Daoy (cell line): ENCODE results near the gene RASGRP3. TPM values are rescaled to one million over a fixed set of nuclear protein-coding genes. Genes with fewer than 3 reads are reported as not detected.

Source experiments
- DNase-seq: peaks from one replicate; pipeline ENCODE4 v3.0.0-alpha.2; 2015; ENCODE audit warnings: low read depth
- total RNA-seq: library from RNA; depleted of rRNA; stranded (reverse); fragments of >200 nt; shearing (Covaris generic); gene quantifications from 2 replicates; pipeline ENCODE4 v1.2.3, GENCODE V29; 2014

RASGRP3 gene
- total RNA-seq, 1 experiment from 2014 or later: 6.7 TPM

DNA sequence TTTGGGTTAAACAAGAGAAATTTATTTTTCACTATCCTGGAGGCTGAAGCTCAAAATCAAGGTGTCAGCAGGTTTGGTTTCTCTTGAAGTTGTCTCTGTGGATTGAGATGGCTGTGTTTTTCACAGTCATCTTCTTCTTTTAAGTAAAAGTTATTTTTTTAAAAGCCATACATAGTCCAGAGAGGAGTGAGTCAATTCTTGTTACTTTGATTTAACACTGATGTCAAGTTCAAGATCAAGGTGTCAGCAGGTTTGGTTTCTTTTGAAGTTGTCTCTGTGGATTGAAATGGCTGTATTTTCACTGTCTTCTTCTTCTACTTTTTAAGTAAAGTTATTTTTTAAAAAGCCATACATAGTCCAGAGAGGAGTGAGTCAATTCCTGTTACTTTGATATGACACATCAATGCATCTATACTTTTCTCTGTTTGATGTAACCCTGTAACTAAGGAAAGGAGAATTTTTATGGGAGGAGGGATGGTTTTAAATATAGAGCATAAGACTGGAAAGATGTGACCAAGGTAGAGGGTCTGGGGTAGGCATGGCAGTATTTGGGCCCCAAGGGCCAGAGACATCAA, 22.5 kb upstream of the RASGRP3 start:
- DNase-seq: no peak

DNA sequence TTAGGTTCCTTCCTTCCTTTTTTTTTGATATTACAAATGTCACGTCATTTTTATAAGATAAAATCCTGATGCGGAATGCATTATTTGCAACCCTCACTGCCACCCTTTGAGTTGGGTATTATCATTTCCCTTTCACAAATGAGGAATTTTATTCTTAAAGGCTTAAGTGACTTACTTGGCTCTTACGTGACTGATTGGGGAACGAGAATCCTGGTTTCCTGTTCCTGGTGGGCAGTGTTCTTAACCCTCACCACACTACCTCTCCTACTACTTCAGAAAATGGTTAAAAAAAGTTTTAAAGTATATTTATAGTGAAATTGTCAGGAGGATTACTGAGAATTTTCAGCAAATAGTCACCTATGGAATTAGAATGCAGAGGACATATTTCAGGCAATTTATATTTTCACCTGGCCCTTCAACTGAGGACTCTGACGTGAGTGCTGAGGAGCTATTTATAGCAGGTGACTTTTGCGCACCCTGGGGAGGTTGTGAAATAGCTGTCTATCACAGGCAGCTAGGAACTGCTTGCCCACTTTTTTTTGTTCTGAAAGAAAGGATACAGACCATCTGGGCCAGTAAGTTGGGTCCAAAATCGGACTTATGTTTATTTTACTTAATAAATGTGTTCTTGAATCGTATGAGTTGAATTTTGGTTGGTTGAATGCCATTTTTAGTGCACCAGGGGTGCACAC, 18.7 kb upstream of the RASGRP3 start:
- DNase-seq: no peak

DNA sequence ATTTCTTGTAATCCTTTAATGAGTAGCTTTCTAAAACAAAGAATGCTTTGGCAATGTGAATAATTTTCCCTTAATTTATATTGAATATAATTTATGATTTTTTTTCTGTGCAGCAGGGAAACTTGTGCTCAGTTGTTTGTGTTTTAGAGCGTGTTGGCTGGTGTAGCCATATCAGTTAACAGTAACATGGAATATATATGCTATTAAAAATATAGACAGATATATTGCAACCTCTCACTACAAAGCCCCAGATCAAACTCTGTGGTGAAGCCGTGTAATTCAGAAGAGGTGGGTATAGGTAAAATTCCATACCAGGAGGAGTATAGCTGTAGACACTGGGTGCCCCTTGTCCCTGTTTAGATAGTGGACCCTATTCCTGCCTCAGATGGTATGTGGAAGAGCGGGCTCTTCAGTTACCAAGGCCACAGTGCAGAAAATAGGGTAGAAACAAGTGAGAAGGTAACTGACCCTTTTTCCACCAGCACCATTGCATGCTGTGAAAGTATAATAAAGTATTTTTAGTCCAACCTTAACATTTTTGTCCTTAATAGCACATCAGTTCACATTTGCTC, 18.1 kb upstream of the RASGRP3 start:
- no peak for DNase-seq

DNA sequence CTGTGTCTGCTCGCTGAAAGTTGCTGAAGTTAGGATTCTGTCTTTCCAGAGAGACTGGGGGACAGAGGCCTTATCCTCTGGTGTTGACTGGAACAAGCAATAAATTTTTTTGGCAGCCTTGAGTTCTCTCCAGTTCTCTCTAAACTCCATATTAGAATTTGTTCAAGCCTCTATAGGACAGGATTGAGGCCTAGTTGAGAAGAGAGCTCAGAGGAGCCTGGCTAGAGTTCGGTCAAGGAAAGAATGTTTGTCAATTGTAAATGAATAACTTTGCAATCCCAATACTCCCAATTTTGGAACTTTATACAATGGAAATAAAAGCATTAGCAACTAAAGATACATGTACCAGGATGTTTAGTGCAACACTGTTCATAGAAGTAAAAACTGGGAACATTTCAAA, 16.7 kb upstream of the RASGRP3 start:
- no peak for DNase-seq

DNA sequence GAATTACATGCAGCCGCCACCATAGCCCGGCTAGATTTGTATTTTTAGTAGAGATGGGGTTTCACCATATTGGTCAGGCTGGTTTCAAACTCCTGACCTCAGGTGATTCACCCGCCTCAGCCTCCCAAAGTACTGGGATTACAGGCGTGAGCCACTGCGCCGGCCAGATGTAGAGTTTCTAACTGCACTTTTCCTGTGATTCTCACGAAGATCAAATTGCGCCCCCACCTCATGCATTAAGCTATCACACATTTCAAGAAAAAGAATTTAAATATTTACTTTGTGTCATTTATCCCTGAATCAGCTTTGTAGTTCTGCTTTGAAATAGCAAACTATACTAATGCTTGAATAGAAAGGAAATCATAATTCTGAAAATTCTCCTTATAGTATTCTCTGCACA, 13.9 kb upstream of the RASGRP3 start:
- peak; percentile 11 for DNase-seq

DNA sequence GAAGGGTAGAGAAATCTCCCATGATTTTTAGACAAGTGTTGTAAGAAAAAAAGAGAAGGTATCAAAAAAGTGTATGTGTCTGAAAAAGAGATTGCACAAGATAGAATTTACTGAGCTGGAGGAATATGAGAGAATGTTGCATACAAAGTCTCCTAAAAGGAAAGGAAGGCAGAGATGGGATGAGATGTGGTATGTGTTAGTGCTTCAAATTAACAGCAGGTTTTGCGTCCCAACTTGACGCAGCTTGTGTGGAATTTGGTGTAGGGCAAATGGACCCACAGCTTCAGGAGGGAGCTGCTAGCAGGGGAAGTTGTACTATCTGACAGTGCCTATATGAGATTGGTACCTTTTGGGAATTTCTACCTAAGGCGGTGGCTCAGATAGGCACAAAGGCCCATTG, 9.0 kb upstream of the RASGRP3 start:
- DNase-seq: no peak

DNA sequence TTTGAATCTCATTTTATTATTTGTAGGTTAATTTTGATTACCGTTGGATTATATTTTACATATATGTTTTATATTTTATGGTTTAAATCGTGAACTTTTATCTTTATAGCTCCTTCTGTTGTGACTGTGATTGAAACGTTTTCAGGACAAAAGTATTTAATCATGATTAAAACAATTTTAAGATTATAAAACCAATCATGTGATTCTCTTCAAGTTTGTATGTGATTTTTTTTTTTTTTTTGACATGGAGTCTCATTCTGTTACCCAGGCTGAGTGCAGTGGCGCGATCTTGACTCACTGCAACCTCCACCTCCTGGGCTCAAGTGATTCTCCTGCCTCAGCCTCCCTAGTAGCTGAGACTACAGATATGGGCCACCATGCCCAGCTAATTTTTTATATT, 7.2 kb upstream of the RASGRP3 start:
- no peak for DNase-seq

GRCh38 chr2:33475224-33476130, 972 bp upstream of the RASGRP3 start:
- peak; percentile 84 for DNase-seq

- DNase-seq: no peak
These were observed 343 bp downstream of the RASGRP3 start for GRCh38 chr2:33476793-33477190.

GRCh38 chr2:33477473-33478468, 1.3 kb downstream of the RASGRP3 start:
- peak; percentile 7 for DNase-seq

- DNase-seq: no peak
These were observed 2.7 kb downstream of the RASGRP3 start for GRCh38 chr2:33478968-33479731.

GRCh38 chr2:33482518-33482917, 6.1 kb downstream of the RASGRP3 start:
- no peak for DNase-seq

DNA sequence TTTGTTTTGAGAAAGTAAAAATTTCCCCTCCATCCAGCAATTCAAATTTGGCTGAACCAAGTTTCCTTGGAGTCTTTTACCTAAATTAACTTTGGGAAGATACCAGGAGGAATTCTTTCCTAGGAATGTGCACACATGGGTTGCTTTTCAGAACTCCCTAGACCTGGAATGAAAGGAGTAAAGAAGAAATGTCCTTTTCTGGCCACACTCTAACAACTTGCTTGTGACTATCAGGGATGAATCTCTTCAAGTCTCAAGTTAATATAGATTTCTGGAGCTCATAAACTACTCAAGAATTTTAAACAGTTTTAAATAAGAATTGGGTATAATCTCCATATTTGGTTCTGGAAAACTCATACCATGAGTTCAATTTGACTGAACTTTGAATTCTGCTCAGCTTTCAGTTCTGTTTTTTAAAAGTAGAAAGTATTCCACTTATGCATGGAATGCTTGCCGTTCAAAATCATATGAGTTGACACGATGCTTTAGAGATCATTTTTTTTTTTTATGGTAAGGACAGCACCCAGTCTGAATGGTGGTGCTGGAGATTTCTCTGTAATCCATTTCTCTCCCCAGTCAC, 7.7 kb downstream of the RASGRP3 start:
- no peak for DNase-seq

DNA sequence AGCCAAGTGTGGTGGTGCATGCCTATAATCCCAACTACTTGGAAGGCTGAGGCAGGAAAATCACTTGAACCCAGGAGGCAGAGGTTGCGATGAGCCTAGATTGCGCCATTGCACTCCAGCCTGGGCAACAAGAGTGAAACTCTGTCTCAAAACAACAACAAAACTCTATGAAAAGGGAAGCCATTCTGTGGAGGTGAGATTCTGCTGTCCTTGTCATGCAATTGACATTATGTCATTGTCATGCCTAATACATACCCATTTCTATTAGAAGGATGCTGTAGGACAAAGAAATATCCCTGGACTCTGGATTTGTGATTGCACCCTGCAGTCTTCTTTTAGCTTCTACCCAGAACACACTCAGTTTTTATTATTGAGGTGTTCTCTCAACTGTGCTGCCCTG, 8.6 kb downstream of the RASGRP3 start:
- no peak for DNase-seq

GRCh38 chr2:33486544-33486943, 10.1 kb downstream of the RASGRP3 start:
- DNase-seq: no peak

GRCh38 chr2:33488178-33488690, 11.8 kb downstream of the RASGRP3 start:
- DNase-seq: no peak

DNA sequence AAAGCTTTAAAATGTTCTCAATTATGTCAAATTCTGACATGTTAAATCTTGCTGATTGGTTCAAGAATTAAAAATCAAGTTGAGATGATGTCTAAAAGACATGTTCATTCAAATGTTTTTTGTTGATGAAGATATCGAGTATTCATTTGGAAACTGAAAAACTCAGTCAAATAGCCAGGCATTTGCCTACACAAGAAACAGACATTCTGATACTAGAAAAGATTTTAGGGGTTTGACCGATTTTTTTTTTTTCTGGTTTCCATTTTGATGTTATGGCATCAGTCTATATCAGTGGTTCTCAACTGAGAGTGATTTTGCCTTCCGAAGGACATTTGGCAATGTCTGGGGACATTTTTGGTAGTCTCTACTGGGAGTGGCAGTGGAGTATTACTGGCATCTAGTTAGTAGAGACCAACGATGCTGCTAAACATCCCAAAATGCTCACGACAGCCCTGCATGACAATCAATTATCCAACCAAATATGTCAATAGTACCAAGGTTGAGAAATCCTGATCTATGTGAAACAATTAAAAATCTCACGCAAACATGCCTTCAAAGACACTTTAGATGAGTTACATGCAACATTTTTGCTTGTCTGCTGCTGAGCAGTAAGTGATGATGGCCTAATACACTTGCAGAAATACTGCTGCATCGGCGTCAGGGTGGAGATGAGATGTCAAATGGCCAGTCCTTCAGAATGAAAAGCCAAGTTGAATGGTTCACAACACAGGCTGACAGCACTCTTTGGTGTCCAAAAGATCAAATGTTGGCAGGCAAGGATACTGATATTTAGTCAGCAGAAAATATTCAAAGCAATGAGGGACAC, 12.5 kb downstream of the RASGRP3 start:
- no peak for DNase-seq

GRCh38 chr2:33489835-33490431, 13.5 kb downstream of the RASGRP3 start:
- DNase-seq: no peak
